K562 (cell line): ENCODE results near the gene APOC1. TPM values are rescaled to one million over a fixed set of nuclear protein-coding genes. Genes with fewer than 3 reads are reported as not detected.
A peak's percentile ranks its signal among the peaks of the same experiment; 100 is the strongest.

Experiments
- CBFA2T3 ChIP-seq: fragments of 450-650 bp; IDR thresholded peaks from 2 replicates; pipeline ENCODE4 v1.6.1; 2017
- ELK3 ChIP-seq: fragments of 450-650 bp; formaldehyde crosslinking; IDR thresholded peaks from 2 replicates; pipeline ENCODE4 v1.4.0; 2020; ENCODE audit warnings: mild to moderate bottlenecking
- EP400 ChIP-seq: fragments of 450-650 bp; IDR thresholded peaks from 2 replicates; pipeline ENCODE4 v1.6.1; 2017; ENCODE audit warnings: antibody characterized with exemption, mild to moderate bottlenecking, moderate library complexity
- HLTF ChIP-seq: fragments of 450-650 bp; IDR thresholded peaks from 2 replicates; pipeline ENCODE4 v1.6.1; 2016
- JUND ChIP-seq, 2 experiments: IDR thresholded peaks; 2 replicates in 1 of 2; 3 replicates in 1 of 2; pipeline ENCODE4 v1.6.1; 2011; ENCODE audit warnings: borderline replicate concordance in 2 of 2, low read depth in 2 of 2, low read length in 2 of 2, improper control_type of control experiment in 1 of 2, missing biosample characterization in 1 of 2, missing genetic modification characterization in 1 of 2, missing genetic modification reagents in 1 of 2
- LARP7 ChIP-seq: fragments of 450-650 bp; IDR thresholded peaks from 2 replicates; pipeline ENCODE4 v1.6.1; 2016
- MXD1 ChIP-seq: fragments of 250-450 bp; sonication (Bioruptor Pico); IDR thresholded peaks from 2 replicates; pipeline ENCODE4 v1.8.0; 2021; ENCODE audit warnings: borderline replicate concordance, mild to moderate bottlenecking, moderate library complexity; ENCODE audit not compliant: poor library complexity, severe bottlenecking
- NR2F6 ChIP-seq: fragments of 450-650 bp; formaldehyde crosslinking; IDR thresholded peaks from 2 replicates; pipeline ENCODE4 v1.4.0; 2020; ENCODE audit warnings: mild to moderate bottlenecking
- POLR2H ChIP-seq: IDR thresholded peaks from 2 replicates; pipeline ENCODE4 v1.6.1; 2016; ENCODE audit warnings: missing genetic modification characterization, low read depth, mild to moderate bottlenecking, control low read depth, missing compliant biosample characterization, moderate library complexity
- POU5F1 ChIP-seq: fragments of 150-350 bp; IDR thresholded peaks from 2 replicates; pipeline ENCODE4 v1.6.1; 2014; ENCODE audit warnings: borderline replicate concordance, low read length, low read depth, mild to moderate bottlenecking; ENCODE audit not compliant: partially characterized antibody
- PTBP1 ChIP-seq: fragments of 200-400 bp; formaldehyde crosslinking; IDR thresholded peaks from 2 replicates; pipeline ENCODE4 v1.6.1; 2017; ENCODE audit warnings: low read depth, low read length
- PTRF ChIP-seq: fragments of 450-650 bp; IDR thresholded peaks from 2 replicates; pipeline ENCODE4 v1.6.1; 2016; ENCODE audit warnings: mild to moderate bottlenecking, missing genetic modification characterization, missing compliant biosample characterization
- SIRT6 ChIP-seq: IDR thresholded peaks from one replicate; pipeline ENCODE4 v1.6.1; 2012; ENCODE audit warnings: low read depth, mild to moderate bottlenecking, control low read depth, inconsistent platforms, low read length, moderate library complexity
- SRSF9 ChIP-seq: fragments of 200-400 bp; formaldehyde crosslinking; IDR thresholded peaks from 2 replicates; pipeline ENCODE4 v1.6.1; 2017; ENCODE audit warnings: low read depth, low read length, borderline replicate concordance
- TCF7L2 ChIP-seq: fragments of 150-350 bp; IDR thresholded peaks from 2 replicates; pipeline ENCODE4 v1.6.1; 2016; ENCODE audit warnings: low read depth, mild to moderate bottlenecking, low read length, moderate library complexity
- THRAP3 ChIP-seq: fragments of 450-650 bp; IDR thresholded peaks from 2 replicates; pipeline ENCODE4 v1.6.1; 2016; ENCODE audit warnings: mild to moderate bottlenecking, inconsistent platforms, borderline replicate concordance
- TRIM25 ChIP-seq: fragments of 450-650 bp; IDR thresholded peaks from 2 replicates; pipeline ENCODE4 v1.7.0; 2016; ENCODE audit warnings: borderline replicate concordance
- ZFP30 ChIP-seq: fragments of 250-450 bp; sonication (Bioruptor Pico); IDR thresholded peaks from 2 replicates; pipeline ENCODE4 v1.8.0; 2022; ENCODE audit warnings: moderate library complexity, mild to moderate bottlenecking, inconsistent platforms, borderline replicate concordance
- ZFPM2 ChIP-seq: fragments of 250-450 bp; sonication (Bioruptor Pico); IDR thresholded peaks from 2 replicates; pipeline ENCODE4 v1.5.1; 2022; ENCODE audit warnings: mild to moderate bottlenecking
- ZNF133 ChIP-seq: fragments of 250-450 bp; sonication (Bioruptor Pico); IDR thresholded peaks from 2 replicates; pipeline ENCODE4 v1.4.0; 2020; ENCODE audit warnings: mild to moderate bottlenecking
- ZNF165 ChIP-seq: fragments of 250-450 bp; sonication (Bioruptor Pico); IDR thresholded peaks from 2 replicates; pipeline ENCODE4 v1.4.0; 2020; ENCODE audit warnings: borderline replicate concordance
- ZNF239 ChIP-seq: fragments of 250-450 bp; sonication (Bioruptor Pico); IDR thresholded peaks from 2 replicates; pipeline ENCODE4 v1.4.0; 2020; ENCODE audit warnings: mild to moderate bottlenecking
- ZNF431 ChIP-seq: sonication (generic); formaldehyde crosslinking; IDR thresholded peaks from 2 replicates; pipeline ENCODE4 v1.8.0; 2022; ENCODE audit warnings: mild to moderate bottlenecking, missing genetic modification reagents
- ZNF57 ChIP-seq: fragments of 450-650 bp; formaldehyde crosslinking; IDR thresholded peaks from 2 replicates; pipeline ENCODE4 v1.4.0; 2020; ENCODE audit warnings: mild to moderate bottlenecking, moderate library complexity
- ZNF586 ChIP-seq: fragments of 450-650 bp; formaldehyde crosslinking; conservative IDR thresholded peaks from 2 replicates; pipeline ENCODE4 v1.4.0; 2020; ENCODE audit warnings: mild to moderate bottlenecking, moderate library complexity
- ZNF780A ChIP-seq: fragments of 250-450 bp; sonication (Bioruptor Pico); IDR thresholded peaks from 2 replicates; pipeline ENCODE4 v1.5.0; 2021; ENCODE audit warnings: mild to moderate bottlenecking
- ZNF79 ChIP-seq: fragments of 250-450 bp; sonication (Bioruptor Pico); IDR thresholded peaks from 2 replicates; pipeline ENCODE4 v1.4.0; 2020; ENCODE audit warnings: low read depth, mild to moderate bottlenecking, moderate library complexity
- polyA plus RNA-seq, 8 experiments: library from polyadenylated mRNA; depleted of rRNA in 4 of 8; stranded (reverse) in 5 of 8; unstranded in 3 of 8; fragments of >200 nt; fragmentation: Nextera tagmentation in 2 of 8; fragmentation: Illumina TruSeq in 1 of 8; extraction: Ambion mirVana in 2 of 8; extraction: Trizol in 1 of 8; gene quantifications; 2 replicates each; pipeline versions ENCODE4 v1.2.1 to v1.2.3, GENCODE V29; 2011 to 2014; ENCODE audit warnings: inconsistent platforms in 1 of 8, missing spikeins in 1 of 8
- total RNA-seq, 7 experiments: library from RNA; depleted of rRNA in 6 of 7; stranded (reverse); fragments of >200 nt in 6 of 7; fragmentation: Illumina TruSeq in 2 of 7; extraction: Trizol in 2 of 7; gene quantifications; 2 replicates each; pipeline versions ENCODE4 v1.2.1 to v1.2.3, GENCODE V29; 2011 to 2021; ENCODE audit warnings: low replicate concordance in 1 of 7

Gene APOC1
- total and polyA plus RNA-seq, 9 of the 15 experiments (the other 6 are each of a cell fraction or from before 2014, with no cell fraction given), result 115 to 408 (median 220) TPM

- TF ChIP-seq MXD1, result no peak
- no peak for TF ChIP-seq ELK3 (CRISPR knock-in tag)
- no peak for TF ChIP-seq ZNF133
- no peak for TF ChIP-seq PTBP1
- TF ChIP-seq ZNF586 (CRISPR knock-in tag), result no peak
- TF ChIP-seq TRIM25, result peak; percentile 99
- TF ChIP-seq SIRT6, result no peak
- TF ChIP-seq EP400, result peak; percentile 94
- TF ChIP-seq ZNF79 (CRISPR knock-in tag), result no peak
- TF ChIP-seq LARP7, result peak; percentile 68; the same call in 1 of the 2 replicates
- no peak for TF ChIP-seq ZFPM2 (CRISPR knock-in tag)
- TF ChIP-seq POLR2H (tag), result peak; percentile 84
- no peak for TF ChIP-seq JUND (IDR thresholded peaks at IDR 0.05; ENCODE audit: borderline replicate concordance, low read depth, low read length)
- peak; percentile 67; the same call in 1 of the 3 replicates for TF ChIP-seq JUND (tag; IDR thresholded peaks at IDR 0.05; ENCODE audit: borderline replicate concordance, low read depth, low read length)
- TF ChIP-seq NR2F6 (CRISPR knock-in tag), result no peak
- TF ChIP-seq ZNF239 (CRISPR knock-in tag), result no peak
- 0 out of 2 replicates have a peak, but pooled peaks have one; percentile 22 for TF ChIP-seq THRAP3
- no peak for TF ChIP-seq ZNF431 (CRISPR knock-in tag)
- TF ChIP-seq ZNF57 (CRISPR knock-in tag), result no peak
- no peak for TF ChIP-seq SRSF9
- TF ChIP-seq PTRF, result no peak
- no peak for TF ChIP-seq ZNF780A (CRISPR knock-in tag)
- no peak for TF ChIP-seq ZFP30 (CRISPR knock-in tag)
- TF ChIP-seq POU5F1, result peak; percentile 91
- TF ChIP-seq CBFA2T3, result no peak
- TF ChIP-seq TCF7L2, result no peak
- TF ChIP-seq HLTF, result peak; percentile 96
- no peak for TF ChIP-seq ZNF165 (CRISPR knock-in tag)
Observed at GRCh38 chr19:44954649-44955504, 40.5 kb downstream of the APOC1 start, which contains the start of gene CLPTM1 (continued).
